GM12873 (cell line): ENCODE measurements around the gene SCN4B.

Experiments used
- CTCF ChIP-seq: IDR thresholded peaks from 2 replicates; pipeline ENCODE4 v1.5.1; 2012; ENCODE audit warnings: low read depth, mild to moderate bottlenecking, moderate library complexity, low read length, control low read depth; ENCODE audit not compliant: insufficient read depth; ENCODE audit errors: missing control alignments

The SCN4B gene

DNA sequence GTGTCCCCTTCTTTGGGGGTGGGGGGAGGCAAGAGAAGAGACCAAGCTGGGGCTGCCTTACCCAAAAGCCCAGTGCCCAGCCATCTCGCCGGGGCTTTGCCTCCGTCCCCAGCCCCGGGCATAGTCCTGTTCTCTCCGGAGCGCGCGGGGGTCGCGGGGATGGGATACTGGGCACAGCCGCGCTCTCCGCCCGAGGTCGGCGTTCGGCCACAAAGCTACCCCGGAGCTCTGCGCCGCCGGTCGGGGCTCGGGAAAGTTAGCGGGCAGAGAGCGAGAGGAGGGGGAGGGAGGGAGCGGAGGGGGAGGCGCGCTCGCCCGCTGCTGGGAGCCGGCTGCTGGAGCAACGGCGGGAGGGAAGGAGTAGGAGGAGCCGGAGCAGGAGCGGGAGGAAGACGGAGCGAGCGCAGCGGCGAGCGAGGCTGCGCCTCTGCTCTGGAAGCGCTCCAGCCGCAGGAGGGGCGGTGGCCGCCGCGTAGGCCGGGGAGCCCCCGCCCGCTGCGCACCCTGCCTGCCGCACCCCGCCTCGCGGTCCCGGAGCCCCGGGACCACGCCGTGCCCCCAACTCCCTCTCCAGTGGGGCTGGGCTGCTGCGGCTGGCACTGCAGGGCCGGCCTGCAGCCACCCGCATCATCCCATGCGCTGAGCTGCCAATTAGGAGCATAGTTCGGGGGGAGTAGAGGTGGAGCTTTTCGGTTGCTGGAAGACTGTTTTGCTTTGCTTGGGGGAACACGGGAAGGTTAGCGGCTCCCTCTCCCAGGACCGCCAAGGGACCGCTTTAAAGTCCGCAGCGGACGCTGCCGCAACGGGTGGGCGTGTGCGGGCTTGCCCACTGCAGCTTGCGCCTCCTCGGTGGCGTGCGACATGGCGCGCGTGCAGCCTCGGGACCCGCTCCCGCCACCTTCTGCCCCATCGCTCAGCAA lies at the start of gene SCN4B:
TSS of gene SCN4B (minus strand) at position 272 of the 920 bp plus-strand sequence. CDS start at position 122, 150 bp downstream.
- TF ChIP-seq CTCF = no peak

GRCh38 chr11:118201966-118202365 lies 49.3 kb upstream of the SCN4B start:
- no peak for TF ChIP-seq CTCF

- no peak for TF ChIP-seq CTCF
Measured at GRCh38 chr11:118200901-118201680, 48.5 kb upstream of the SCN4B start.

DNA sequence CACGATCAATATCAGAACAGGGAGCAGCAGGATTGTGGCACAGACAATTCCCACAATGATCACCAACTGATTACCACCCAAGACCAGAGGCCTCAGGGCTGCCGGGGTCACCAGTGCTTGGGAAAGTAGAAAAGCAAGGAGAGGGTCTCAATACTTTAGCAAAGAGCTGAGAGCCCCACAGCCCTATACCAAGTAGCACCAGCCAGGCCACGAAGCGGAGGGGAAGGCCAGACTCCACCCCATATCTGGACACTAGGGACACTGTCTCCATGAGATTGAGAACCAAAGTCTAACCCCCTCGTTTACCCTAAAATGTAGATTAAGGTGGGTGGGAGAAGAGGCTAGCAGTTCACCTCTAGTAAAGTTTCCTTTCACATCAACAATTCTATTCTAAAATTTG lies 47.9 kb upstream of the SCN4B start:
- no peak for TF ChIP-seq CTCF

DNA sequence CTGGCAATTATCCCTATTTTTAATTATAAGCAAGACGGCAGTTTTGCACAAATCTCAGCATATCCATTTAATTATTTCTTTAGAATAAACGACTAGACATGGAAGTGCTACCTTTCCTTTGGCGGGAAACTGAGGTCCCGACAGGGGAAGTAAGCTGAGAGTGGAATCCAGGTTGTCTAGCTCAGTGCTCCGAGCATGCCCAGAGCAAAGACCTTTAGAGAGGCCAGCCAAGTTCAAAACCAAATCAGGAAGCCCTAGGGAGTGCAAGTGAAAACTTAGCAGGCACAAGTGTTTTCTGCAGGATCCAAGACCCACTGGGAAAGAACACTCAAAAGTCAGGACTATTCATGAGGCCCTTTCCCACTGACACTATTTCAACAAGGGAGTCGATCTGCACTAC lies 46.5 kb upstream of the SCN4B start:
- TF ChIP-seq CTCF = no peak

GRCh38 chr11:118198370-118198769 lies 45.7 kb upstream of the SCN4B start:
- TF ChIP-seq CTCF = peak; percentile 92
